ENCODE results near the gene ASCC3.

The ASCC3 gene

DNA sequence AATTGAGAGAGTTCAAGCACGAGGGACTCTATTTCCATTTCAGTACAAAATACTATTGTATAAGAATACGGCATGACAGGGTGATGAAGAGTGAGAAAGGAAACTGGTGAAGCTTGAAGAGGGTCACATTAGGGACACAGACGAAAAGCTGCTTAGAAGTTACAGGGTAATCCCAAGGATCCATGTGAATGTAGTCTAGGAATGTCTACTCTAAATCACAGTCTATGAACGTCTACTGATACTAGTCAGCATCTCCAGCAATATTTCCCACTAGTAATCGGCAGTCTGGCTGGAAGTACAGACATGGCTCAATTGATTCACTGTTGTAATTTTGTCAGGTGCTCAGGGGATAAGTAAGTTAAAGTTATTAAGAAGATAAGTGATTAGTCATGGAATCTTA, 156.4 kb downstream of the ASCC3 start:
- no peak for DNase-seq (ENCODE audit: low read depth)

- no peak for DNase-seq (ENCODE audit: low read depth)
Measured at GRCh38 chr6:100724222-100724621, 156.9 kb downstream of the ASCC3 start.

GRCh38 chr6:100721256-100721655, 159.9 kb downstream of the ASCC3 start:
- no peak for DNase-seq (ENCODE audit: low read depth)

GRCh38 chr6:100719883-100720682, 161.0 kb downstream of the ASCC3 start:
- no peak for DNase-seq (ENCODE audit: low read depth)

GRCh38 chr6:100712997-100713396, 168.1 kb downstream of the ASCC3 start:
- no peak for DNase-seq (ENCODE audit: low read depth)

DNA sequence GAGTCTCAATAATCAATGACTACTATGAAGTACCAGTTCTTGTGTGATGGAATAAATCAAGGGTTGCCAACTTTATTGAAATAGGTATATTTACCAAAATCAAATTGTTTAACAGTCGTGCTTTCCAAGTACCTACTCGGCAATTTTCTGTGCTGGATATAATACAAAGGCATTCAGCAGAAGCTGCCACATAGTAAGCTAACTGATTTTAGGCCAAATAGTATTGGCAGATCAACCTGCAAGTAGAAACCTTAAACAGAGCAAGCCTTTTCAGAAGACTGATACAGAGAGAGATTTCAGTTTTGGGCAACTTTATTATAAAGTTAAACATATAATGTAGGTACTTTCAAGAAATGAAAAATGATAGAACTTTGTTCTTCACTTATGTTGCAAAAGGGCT, 174.6 kb downstream of the ASCC3 start:
- no peak for DNase-seq (ENCODE audit: low read depth)

- DNase-seq (ENCODE audit: low read depth): no peak
Measured at GRCh38 chr6:100704961-100705360, 176.2 kb downstream of the ASCC3 start.

- no peak for DNase-seq (ENCODE audit: low read depth)
Measured at GRCh38 chr6:100701728-100702127, 179.4 kb downstream of the ASCC3 start.

GRCh38 chr6:100700009-100700408, 181.1 kb downstream of the ASCC3 start:
- no peak for DNase-seq (ENCODE audit: low read depth)

DNA sequence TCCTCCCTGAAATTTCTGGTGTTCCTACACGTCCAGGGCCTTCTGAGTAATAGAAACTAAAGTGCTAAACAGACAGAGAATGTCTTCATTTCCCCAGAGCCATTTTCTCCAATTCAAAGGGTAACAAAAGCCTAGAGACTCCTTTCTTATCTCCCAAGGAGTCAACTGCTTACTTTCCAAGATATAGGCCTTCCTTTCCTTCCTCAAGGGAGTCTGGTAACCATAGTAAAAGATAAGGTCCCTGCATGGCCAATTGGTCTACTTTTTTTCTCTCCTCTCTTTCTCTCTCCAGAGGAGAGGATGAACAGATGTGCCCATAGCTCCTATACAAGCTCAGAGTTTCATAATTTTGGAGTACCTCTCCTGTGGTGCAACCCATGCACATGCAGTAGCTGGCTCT, 185.7 kb downstream of the ASCC3 start:
- no peak for DNase-seq (ENCODE audit: low read depth)

DNA sequence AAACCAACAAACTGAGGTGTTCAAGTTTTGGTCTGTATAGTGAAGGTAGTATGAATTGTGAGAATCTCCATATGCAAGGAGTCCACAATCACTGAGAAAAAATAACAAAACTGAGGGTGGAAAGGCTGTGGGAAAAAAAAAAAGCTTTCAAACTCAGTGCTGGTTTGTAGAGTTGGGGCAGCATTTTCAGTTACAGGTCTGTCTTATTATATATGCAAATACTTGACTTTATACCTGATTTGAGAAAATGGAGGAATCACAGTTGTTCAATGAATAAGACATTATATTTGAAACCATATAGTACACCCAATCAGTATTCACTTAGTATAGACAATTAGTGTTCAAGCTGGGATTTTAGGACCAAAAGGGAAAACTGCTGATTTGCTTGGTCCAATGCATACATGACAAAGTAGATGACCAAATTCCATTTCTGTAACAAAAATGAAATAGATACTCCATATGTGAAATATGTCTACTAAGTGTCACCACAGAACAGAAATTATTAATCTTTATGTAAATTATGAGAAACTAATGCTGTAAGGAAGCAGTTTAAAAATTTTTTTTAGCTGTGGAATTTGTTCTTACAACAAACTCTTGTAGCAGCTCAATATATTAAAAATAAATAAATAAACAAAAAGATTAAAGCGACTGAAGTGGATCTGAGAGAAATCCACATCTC, 187.7 kb downstream of the ASCC3 start:
- DNase-seq (ENCODE audit: low read depth): no peak

DNA sequence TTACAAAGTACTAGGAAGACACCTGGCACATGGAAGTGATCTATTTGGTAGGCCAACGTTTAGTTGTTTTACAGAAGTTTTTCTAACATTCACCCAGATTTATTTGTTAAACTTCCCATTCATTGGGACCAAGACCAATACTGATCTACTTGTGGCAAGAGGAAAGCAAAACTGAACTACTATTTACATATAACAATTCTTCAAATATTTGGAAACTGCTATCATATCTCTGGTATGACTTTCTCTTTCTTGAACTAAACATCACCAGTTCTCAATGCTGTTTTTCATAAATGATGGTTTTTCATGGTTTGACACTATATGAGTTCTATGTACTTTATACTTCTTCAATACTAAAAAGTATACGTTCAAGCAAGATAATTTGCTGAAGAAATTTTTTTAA, 189.2 kb downstream of the ASCC3 start:
- DNase-seq (ENCODE audit: low read depth): no peak

DNA sequence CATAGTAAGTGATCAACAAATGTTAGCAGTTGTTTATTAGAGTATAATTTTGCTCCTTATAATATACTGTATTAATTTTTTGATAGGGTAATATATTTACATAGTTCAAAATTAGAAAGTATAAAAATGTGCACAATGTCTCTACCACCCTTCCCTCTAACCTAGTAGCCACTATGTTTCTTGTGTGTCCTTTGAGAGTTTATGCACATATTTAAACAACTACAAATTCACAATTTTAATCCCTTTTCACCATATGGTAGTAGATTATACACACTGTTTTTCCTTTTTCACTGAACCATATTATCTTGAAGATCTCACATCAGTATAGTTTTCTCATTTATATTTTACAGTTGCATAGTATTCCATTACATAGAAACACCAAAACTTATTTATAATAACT, 194.9 kb downstream of the ASCC3 start:
- DNase-seq (ENCODE audit: low read depth): no peak

- no peak for DNase-seq (ENCODE audit: low read depth)
Measured at GRCh38 chr6:100685747-100686146, 195.4 kb downstream of the ASCC3 start.

- no peak for DNase-seq (ENCODE audit: low read depth)
Measured at GRCh38 chr6:100680163-100680562, 201.0 kb downstream of the ASCC3 start.

- no peak for DNase-seq (ENCODE audit: low read depth)
Measured at GRCh38 chr6:100678027-100678426, 203.1 kb downstream of the ASCC3 start.

DNA sequence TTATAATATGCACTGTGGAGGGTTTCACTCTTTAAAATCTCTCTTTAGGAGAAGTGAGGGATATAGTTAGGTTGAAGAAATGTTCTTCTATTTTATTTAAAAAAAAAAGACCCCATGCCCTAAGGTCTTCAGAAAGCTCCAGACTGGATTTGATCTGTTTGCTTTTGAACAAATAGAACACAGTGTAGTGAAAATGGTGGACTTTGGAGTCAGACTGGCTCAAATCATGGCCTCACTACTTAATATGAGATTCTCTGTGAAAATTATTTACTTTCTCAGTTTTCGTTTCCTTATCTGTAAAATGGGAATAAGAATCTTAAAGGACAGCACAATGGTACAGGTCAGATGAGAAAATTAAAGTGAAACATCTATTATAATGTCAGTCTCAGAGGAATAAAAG, 203.9 kb downstream of the ASCC3 start:
- DNase-seq (ENCODE audit: low read depth): no peak

GRCh38 chr6:100673641-100674040, 207.5 kb downstream of the ASCC3 start:
- DNase-seq (ENCODE audit: low read depth): no peak

GRCh38 chr6:100671740-100672139, 209.4 kb downstream of the ASCC3 start:
- no peak for DNase-seq (ENCODE audit: low read depth)

DNA sequence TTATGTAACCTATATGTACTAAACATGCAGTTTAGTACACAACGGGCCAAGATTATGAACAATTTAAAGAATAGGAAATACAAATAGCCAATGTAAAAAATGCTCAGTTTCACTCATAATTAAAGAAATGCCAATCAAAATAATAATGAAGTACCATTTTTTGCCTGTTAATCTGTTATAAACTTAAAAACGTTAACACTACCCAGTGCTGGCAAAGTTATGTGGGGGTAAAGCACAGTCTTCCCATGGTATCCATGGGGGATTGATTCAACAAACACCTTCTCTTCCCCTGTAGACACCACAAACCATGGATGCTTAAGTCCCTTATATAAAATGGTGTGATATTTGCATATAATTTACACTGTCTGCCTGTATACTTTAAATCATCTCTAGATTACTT, 211.1 kb downstream of the ASCC3 start:
- no peak for DNase-seq (ENCODE audit: low read depth)

- DNase-seq (ENCODE audit: low read depth): no peak
Measured at GRCh38 chr6:100665041-100665380, 216.1 kb downstream of the ASCC3 start.

- no peak for DNase-seq (ENCODE audit: low read depth)
Measured at GRCh38 chr6:100664274-100665040, 216.7 kb downstream of the ASCC3 start.

GRCh38 chr6:100663219-100663863, 217.8 kb downstream of the ASCC3 start:
- no peak for DNase-seq (ENCODE audit: low read depth)
